CD4-positive, alpha-beta T cell treated with Interleukin-21 for 1 hour (primary cell): ENCODE results near the gene ZNF862.
A peak's percentile ranks its signal among the peaks of the same experiment; 100 is the strongest.
"Not testable (repeated sequence)": the region's sequence is repeated elsewhere in the genome, so short reads cannot be mapped to it uniquely, and the experiment has no call there.

ENCODE experiments used
- DNase-seq: peaks from one replicate; pipeline ENCODE4 v3.0.0-alpha.2; 2020

ZNF862 gene

DNA sequence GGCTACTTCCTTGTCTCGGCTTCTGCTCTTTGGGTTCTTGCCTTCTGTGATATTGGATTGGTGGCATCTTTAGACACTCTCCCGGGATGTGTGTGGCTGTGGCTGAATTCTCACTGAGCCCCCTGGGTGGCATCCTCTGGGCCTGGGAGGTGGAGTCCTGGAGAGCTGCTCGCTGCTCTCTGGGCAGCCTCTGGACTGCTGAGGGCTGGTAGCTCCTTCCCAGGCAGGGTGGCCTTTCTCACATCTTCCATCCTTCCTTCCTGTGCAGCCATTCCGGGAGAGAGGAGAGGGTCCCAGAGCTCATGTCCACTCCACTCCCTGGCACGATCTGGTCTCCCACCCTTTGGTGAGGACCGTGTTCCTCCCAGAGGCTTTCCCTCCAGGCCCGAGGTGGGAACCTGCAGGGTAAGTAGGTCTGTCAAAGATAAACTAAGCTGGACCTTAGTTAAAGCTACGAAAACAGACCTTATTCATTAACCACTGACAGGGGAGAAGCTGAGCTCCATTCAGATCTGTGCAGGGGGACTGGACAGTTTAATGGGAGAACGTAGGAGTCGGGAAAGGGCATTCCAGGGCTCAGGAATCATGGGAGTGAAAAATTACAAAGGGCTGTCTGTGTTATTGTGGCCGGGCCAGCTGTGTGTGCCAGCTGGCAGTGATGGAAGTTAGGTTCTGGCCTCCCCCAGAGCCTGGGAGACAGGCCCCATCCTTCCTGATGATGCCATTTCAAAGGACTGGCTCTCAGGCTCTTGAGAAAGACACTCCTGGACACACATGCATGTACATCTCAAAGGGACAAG lies 44.3 kb downstream of the ZNF862 start:
- no peak for DNase-seq

DNA sequence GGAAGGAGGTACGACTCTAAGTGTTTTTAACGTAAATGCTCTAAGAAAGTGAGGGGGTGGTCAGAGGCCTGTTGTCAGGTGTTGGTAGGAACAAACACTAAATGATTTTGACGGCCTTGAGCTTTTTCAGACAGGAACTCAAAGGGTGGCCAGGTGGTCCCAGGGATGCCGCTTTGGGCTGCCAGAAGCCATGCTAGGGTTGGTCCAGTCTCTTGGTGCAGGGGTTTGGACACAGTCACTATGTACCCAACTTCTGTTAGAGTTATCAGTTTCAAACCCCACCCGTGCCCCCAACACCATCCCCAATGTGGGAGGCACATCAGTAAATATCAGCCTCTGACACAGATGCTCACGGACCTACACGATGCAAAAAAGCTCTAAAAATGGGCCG lies 44.9 kb downstream of the ZNF862 start:
- no peak for DNase-seq

DNA sequence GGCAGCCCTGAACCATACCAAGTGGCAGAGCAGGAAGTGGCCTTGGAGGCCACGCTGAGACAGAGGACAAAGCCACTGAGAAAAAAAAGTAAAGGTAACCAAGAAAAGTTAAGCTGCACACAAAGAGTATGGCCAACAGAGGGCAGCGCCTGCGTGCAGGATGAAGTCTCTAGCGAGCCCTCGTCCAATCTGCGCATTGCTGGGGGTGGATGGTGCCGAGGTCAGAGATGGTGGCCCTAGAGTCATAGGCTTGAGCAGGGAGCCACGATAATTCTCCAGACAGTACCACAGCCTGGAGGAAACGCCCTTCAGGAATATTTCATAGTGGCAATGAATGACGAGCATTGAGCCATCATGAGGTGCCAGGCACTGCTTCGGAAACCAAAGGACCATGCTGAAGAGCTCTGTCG lies 45.3 kb downstream of the ZNF862 start:
- peak; percentile 63 for DNase-seq

DNA sequence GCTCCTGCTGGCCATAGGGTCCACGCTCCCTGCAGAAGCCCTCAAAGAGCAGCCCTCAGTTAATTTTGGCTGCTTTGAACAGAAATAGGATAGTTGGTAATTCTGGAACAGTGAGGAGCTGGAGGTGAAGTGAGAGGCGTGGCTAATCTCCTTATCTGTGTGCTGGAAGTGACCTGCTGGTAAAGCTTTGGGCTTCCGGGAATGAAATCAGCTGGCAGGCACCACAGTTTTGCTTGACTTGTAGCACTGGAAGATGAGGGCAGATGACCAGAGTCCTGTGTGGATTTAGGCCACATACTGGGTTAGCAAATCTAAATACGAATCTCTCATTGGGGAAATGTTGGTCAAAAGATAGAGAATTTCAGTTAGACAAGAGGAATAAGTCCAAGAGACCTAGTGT lies 45.8 kb downstream of the ZNF862 start:
- DNase-seq, result no peak

DNA sequence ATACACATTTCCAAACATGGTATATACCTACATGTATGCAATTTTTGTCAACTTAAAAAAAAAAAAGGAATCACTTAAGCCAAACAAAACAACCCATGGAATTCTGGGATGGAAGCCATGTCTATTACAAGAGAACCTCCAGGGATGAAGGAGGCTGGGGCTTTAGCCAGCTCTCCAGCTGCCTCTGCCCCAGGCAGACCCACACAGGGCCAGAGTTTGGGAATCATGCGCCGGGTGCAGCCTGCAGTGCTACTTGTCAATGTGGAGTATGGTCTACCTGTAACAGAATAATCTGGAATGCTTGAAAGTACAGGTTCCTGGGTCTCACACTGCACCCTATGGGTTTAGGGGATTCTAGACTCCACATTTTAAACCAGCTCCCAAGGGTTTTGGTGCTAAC lies 46.4 kb downstream of the ZNF862 start:
- DNase-seq, result no peak

DNA sequence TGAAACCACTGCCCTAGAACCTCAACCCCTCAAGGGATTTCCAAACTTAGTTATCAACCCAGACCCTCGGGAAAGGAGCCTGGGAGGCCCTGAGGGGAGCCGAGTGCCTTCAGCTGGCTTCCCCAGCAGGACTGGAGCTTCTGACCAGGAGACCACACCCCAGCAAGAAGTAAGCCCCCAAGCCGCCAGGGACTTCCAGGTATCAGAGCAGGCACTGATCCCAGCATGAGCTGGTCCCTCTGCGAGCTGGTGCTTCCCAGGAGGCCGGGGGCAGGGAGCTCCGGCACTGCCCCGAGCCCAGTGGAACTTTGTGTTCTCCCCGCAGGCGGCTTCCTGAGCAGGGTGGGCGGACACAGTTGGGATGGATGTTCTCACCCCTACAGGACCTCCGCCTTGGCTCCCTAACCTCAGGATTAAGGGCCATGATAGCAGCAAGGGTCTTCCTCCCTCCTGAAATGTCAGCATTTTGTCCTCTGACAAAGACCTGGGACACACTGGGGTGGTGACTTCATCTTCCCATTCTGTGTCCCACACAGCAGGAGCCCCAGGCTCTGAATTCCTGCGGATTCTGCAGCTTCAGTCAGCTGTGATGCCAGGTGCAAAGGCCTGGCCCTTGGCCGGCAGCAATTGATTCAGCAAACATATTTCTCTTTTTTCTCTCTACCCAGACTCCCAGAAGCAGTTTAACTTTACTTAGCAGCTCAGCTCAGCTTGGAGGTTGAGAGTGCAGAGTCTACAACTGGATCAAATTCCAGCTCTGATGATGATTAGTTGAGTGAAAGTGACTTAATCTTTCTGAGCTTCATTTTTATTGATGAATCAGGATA lies 47.2 kb downstream of the ZNF862 start:
- no peak for DNase-seq

DNA sequence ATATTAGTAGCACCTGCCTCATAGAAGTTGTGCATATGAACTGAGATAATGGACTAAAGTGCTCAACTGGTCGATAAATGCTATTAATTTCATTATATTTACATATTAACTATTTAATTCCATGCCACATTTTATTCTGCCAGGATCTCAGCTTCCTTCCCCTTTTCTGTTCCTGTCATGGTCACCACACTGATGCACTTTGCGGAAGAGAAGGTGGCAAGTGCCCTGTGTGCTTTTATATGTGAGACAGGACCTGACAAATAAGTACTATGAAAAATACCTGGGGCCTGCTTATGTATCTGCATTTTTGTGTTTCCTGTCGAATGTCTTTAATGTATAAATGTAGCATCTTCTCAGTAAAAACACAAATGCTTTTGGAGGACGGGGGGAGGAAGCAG lies 47.8 kb downstream of the ZNF862 start:
- DNase-seq, result no peak

DNA sequence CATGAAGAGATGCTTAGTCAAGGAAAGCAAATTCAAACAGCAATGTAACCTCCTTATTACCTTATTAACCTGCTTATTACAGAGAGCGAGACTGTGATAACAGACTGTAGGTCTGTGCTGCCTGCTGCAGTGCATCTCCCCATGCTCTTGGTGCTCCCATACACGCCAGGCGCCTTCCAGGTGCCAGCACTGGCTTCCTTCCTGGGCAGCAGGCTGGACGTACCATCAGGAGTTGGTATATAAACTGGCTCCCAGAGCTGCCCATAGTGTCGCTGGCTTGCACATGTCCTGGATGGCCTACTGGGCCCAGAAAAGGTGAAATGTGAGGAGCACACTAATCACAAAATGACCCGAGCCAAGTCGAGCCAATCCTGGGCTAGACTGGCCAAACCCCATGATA lies 49.1 kb downstream of the ZNF862 start:
- DNase-seq, result no peak

DNA sequence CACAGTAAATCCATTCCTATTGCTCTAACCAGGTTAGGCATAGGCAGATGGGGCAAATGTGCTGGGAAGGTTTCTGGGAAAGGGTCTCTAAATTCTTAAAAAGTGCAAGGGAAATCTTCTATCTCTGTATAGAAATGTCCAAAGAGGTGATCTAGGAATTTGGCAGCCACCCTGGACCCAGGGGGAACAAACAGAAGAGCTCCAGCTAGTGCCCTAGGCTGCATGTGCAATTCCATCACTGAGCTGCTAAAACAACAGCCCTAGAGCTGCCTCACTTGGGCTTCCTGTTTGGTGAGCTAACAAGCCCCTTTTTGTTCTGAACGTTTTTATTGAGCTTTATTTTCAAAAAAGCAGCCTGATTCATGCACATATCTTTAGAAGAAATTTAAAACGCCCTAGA lies 52.5 kb downstream of the ZNF862 start:
- DNase-seq, result not testable (repeated sequence)

DNA sequence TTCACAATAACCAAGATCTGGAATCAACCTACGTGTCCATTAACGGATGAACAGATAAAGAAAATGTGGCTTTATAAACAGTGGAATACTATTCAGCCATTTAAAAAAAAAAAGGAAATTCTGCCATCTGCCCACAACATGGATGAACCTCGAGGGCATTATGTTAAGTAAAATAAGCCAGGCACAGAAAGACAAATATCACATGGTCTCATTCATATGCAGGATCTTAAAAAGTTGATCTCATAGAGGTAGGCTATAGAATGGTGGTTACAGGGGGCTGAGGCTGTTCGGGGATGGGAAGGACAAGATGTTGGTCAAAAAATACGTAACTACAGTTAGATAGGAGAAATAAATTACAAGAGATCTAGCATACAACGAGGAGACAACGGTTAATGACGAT lies 56.8 kb downstream of the ZNF862 start:
- not testable (repeated sequence) for DNase-seq

DNA sequence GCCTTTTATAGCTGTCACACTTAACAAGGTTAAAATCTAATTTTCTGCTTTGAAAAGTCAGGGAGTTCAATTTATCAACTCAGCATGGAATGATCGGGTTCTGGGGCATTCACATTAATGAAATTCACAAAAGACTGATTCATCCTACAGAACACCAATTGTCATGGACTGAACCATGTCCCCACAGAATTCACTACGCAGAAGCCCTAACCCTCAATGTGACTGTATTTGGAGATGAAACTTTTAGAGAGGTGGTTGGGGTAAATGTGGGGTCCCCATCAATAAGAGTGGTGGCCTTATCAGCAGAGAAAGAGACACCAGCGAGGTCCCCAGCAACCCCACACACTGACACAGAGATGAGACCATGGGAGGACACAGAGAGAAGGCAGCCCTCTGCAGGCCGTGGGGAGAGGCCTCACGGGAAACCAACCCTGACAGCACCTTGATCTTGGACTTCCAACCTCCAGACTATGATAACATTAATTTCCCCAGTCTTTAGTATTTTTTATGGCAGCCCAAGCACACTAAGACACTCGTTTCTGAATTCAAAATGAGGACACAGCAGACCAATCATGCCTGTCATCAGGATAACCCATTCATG lies 69.7 kb downstream of the ZNF862 start:
- DNase-seq, result not testable (repeated sequence)

DNA sequence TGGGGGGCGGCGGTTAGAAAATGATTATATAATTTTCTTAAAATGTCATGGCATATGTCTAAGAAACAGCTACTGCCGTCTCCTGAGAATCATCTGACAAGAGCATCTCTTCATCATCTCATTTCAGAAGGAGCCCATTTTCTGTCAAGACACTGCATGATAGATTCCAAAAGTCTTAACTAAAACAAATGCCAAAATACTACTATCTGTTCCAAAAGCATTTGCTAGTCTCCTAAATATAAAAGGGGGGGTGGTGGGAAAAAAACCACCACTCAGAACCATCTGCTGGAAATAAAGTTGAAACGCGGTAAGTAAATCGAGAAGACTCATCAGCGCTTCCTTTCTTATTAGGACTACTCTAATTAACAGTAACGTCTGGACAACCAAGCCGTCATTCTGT lies 72.0 kb downstream of the ZNF862 start:
- DNase-seq, result not testable (repeated sequence)

DNA sequence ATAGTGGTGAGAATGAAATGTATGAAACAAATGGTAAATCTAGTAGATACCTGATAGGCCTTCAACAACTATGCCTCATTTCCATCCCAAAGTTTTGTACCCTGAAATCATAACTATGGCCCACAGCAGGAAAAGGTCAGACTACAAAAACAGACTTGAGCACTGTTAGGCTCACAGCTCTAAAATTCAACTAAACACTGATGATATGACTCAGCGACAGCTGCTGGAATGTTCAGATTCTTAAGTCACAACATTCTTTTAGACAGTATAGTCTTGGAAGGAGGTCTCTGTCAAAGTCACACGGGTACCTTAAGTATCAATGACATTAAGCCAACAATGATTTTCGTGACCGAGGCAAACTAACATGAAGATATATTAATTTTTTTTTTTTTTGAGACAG lies 74.0 kb downstream of the ZNF862 start:
- DNase-seq, result not testable (repeated sequence)
